GM18870 (cell line): ENCODE measurements around the gene MAEL.

Source experiments
- ATAC-seq: cut with Tn5 transposase; IDR thresholded peaks from one replicate; pipeline ENCODE4 v1.9.1; 2021; ENCODE audit warnings: moderate library complexity; ENCODE audit not compliant: unreplicated experiment

MAEL gene

DNA sequence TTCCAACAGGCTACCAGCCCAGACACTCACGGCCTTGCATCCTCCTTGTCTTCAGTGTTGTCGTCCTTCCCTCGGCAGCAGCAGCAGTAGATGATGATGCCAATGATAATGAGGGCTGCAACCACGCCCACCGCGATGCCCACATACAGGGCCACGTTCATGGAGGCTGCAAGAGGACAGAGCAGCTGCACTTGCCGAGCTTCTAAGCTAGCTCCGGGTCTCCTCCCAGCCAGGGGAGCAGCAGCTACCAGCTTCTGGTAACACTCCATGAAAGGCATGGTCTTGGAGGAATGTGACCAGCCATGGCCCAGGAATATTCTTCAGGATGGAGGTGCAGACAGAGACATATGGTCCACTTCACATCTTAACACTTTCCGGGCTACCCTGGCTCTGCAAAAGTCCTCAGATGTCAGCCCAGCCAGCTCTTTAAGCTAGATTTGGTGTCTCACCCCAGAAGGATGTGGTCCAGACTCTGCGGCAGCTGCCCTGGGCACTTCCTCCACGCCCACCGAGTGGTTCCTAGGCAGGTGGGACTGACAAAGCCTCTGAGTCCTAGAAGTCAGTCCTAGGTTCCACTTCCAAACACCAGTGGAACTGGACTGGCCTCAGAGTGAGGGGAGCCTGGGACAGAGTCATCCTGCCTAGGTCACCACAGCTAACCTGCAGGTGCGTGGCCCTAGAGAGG lies 66.0 kb downstream of the MAEL start:
- no peak for ATAC-seq

DNA sequence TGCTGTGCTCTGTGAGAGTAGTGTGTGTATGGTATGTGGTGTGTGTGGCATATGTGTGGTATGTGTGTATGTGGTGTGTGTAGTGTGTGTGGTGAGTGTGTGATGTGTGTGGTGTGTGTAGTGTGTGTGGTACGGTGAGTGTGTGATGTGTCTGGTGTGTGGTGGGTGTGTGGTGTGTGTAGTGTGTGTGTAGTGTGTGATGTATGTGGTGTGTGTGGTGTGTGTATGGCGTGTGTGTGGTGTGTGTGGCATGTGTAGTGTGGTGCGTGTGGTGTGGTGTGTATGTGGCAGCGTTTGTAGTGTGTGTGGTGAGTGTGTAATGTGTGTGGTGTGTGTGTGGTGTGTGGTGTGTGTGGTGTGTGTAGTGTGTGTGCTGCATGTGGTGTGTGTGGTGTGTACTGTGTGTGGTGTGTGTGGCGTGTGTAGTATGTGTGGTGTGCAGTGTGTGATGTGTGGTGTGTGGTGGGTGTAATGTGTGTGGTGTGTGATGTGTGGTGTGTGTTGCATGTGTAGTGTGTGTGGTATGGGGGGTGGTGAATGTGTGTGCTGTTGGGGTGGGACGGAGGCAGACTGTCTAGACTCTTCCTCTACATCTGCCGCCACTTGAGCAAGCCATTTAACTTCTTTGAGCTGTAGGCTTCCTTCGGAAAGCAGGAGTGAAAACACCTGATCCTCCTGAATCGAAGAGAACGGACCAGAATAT lies 67.6 kb downstream of the MAEL start:
- ATAC-seq = no peak

DNA sequence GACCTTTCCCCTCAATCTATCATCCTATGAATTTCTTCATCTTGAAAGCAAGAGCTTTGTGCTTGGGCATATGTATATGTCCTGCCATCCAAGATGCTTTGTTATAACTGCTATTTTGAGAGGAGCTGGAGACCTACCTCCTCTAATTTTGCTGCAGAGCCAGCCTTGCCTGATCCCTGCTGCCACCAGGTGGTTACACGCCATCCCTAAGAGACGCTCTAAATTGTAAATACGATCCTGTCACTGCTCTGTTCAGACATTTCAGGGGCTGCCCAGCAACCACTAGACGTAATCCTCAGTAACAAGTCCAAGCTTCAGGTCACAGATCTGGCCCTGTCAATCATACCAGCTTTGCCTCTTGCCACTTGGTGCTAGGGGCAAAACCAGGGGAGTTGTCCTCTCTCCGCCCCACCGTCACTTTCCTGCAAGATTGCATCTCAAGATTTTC lies 68.2 kb downstream of the MAEL start:
- ATAC-seq = peak; percentile 50

DNA sequence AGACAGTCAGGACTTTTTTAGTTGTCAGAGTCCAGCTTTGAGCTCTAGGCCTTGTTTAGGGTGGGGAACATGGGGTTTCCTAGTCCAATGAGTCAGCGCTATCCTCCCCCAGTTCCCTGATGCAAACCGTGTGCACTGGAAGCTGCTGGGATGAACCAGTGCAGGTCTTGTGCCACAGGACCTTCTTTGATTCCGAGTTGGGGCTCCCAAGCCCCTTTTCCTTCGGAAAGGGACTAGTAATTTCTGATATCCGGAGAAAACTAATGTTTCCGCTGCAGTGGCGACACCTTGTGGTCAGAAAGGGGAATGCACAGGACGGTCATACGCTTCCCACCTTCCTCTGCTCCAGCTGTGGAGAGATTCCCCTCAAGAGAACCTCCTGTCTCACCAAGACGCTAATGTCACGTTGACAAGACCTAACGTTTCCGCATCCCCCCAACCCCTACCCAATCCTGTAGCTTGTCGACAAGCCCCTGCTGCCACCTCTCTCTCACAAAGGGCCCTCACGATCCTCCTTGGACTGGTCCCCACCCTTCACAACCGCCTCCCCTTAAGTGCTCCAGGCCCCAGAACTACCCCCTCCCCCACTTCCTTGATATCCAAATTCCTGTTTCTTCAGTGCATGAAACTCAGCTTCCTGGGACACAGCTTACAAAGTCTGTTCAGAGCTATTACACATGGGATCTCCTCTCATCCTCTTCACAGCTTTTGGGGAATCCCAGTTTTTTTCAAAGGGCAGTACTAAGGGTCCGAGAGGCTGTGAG lies 70.1 kb downstream of the MAEL start:
- no peak for ATAC-seq

DNA sequence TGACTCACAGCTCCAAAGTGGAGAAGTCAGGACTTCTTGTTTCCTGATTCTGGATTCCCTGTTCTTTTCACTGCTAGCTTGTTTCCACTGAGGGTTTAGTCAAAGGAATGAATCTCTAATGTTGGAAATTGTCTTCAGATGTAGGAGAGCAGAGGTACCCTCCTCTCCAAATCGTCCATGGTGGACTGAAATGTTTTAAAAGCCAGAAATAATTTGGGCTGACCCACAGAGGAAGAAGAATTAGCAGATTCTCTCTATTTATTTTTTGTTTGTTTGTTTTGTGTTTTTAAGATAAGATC lies 70.7 kb downstream of the MAEL start:
- no peak for ATAC-seq

DNA sequence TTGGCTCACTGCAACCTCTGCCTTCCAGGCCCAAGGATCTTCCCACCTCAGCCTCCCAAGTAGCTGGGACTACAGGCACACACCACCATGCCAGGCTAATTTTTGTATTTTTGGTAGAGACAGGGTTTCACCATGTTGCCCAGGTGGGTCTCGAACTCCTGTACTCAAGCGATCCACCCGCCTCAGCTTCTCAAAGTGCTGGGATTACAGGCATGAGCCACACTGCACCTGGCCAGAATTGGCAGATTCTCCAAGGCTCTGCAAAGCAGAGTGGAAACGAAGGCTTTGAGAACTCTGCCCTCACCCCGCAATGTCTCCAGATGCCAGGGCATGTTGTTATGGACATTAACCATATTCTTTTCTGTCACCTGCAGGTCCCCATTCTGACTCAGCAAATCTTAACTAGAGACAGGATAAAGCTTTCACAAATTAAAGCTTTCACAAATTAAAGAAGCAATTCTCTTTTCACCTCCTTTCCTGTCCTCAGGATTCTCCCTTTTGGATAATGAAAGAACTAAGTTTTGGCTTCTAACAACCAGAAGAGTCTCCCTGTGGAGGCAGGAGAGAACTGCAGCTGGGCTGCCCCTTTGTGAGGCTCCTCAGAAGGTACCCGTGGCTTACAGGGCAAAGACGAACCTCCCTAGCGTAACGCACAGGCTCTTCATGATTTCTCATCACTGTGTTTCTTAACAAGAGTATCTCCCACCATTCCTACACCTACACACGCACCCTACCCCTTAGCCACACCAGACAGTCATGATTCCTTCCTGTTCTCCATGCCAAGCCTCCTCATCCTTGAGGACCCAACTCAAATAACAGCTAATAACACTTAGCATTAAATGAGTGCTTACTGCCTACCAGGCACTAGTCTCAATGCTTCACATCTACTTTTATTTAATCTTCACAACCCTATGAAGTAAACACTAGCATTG lies 71.3 kb downstream of the MAEL start:
- no peak for ATAC-seq

DNA sequence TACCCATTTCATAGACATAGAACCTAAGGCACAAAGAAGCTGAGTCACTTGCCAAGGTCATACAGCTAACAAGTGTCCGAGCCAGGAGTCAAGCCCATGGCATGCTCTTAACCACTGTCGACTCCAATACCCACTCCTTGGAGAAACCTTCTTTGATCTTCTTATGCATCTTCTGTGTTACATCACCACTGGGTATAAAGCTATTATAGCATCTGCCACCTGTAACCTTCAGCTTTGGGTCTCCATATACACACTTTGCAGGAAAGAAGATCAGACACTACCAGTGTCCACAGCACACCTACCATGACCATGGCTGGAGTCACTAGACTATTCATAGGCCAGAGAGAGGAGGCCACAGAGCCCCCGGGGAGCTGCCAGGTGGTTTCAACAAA lies 72.0 kb downstream of the MAEL start:
- no peak for ATAC-seq

DNA sequence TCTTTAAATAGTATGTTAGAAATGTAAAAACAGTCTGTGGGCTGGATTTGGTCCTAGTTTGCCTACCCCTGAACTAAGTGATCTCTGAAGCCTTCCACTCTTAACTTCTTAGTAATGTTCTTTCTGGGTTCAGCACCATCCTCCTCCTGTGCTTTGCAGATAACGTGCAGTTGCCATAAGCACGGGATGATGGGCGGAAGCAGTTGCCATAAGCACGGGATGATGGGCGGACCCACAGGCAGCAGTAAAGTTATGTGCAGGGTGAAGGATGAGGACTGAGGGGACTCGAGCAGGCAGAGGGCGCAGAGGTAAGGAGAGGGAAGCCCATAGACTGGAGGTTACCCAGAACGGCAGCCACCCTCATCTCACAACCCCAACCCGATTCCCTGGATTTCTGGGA lies 75.5 kb downstream of the MAEL start:
- ATAC-seq = no peak

DNA sequence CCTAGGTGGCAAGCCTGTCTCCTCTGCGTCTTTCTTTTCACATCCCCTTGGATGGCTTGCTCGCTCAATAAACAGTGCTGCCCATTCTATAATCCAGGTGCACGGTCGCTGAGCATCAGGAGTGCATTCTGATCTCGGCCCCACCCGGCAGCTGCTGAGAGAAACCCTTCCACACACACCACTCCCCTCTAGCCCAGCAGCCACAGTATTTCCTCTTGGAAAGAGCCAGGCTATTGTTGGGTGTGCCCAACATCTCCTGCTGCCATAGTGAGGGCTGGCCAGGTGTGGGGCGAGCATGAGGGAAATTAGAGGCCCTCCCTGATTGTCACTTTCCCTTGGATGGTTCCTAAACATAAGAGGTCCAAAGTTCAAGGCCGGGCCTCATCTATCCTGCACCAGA lies 76.4 kb downstream of the MAEL start:
- no peak for ATAC-seq

DNA sequence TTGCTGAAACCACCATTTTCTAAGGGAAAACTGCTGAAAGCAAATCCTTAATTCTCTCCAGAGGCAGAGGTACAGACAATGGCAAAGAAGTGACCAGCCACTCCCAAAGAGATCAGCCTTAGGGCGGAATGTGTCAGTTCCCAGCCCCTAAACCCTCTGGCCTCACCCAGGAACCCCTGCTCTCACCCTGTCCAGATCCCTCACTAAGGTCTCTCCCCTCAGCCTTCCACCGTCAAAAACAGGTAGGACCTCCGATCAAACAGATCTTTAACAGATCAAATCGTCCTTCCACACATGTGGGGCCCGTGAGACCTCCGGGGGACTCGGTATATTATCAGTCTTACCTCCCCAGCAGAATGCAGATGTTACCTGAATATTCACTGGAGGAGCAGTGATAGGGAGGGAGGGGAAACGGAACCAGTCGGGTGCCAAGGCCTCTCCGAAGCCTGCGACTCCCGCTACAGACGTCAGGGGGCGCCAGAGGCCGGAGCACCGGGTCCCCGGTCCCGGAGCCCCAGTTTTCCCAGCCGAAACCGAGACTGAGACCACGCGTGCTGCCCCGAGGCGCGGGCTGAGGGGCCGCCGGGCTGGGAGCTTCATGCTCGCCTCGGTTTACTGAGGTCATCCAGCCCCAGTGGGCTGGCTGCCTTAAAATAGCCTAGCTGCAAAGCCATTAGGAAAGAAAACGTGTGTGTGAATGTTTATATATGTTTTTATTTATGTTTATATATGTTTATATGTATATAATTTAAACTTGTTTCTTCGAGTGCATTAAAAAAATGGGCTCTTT lies 77.4 kb downstream of the MAEL start:
- ATAC-seq = no peak

DNA sequence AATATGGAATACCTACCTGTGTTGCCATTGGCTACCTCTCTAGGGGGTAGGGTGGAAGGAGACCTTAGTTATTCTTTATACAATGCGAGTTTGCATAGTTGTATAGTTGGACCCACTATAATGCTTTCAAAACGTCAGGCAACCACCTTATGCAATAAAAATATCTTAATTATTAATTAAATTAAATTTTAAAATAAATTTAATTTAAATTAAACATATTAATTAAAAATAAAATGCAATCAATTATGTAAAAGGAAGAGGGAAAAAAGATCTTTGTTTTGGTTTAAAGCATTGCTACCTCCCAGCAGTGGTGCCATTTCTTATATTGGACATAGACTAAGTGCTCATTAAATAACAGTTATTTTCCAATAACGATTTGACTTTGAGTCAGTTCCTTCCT lies 78.8 kb downstream of the MAEL start:
- ATAC-seq = no peak

DNA sequence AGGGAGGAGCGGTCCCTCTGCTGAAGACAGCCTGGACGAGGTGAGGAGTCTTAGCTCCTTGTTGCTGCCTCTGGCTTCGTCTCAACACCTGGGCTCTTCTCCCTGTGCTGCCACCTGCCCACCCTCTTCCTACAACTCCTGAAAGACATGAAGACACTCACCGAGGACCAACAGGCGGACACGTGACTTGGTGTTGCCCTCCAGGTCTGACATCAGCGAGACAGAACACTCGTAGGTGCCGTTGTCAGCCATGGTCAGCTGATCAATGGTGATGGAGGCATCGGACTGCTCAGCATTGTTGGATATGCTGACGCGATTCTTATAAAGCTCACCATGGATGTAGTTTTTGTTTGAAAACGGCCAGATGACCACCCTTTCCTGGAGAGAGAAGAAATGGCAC lies 79.7 kb downstream of the MAEL start:
- no peak for ATAC-seq

DNA sequence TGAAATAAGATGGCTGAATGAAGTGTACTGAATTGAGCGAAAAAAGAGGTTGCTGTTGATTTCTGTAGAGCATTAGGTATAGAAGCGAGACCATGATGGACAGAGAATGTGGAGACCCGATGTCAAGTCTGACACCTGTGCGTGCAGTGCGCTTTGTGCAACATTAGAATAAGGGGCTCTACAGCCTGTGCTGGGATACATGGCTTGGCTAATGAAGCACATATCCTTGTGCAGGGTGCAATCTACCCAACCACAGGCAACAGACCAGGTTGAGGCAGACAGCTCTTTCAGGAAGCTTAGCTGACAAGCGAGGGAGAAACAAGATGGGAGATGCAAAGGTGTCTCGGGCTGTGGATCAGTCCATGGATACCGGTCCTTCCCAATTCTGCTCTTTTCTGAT lies 82.2 kb downstream of the MAEL start:
- ATAC-seq = no peak
